TTC549 (cell line): ENCODE measurements around the gene ATP6V1G2.
"Not testable (repeated sequence)": the region's sequence is repeated elsewhere in the genome, so short reads cannot be mapped to it uniquely, and the experiment has no call there.

ENCODE experiments used
- FAIRE-seq: peaks from 2 replicates; lab custom pipeline; 2012; peaks lifted over from hg19 to GRCh38; lab: Jason Lieb, UNC

Gene ATP6V1G2

DNA sequence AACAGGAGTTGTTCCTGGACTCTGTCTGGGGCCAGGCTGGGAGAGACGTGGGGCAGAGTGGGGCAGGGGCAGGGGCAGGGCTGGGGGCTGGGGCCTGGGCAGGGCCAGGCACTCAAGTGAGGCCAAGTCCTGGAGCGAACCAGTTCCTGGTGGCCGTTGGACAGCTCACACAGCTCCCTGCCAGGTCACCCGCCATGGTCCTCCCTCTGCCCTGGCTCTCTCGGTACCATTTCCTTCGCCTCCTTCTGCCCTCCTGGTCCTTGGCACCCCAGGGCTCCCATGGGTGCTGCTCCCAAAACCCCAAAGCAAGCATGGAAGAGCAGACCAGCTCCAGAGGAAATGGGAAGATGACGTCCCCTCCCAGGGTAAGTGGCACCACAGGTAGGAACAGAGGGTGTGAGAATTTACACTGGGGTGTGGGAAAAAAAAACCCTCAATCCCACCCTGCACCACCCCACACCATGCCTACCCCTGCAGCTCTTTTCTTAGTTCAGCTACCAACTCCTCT lies 17.5 kb downstream of the ATP6V1G2 start, which contains the start of gene MCCD1:
MCCD1 (plus strand) TSS at position 142 of the 508 bp plus-strand sequence; CDS start at position 195, 53 bp downstream.
- FAIRE-seq: no peak

GRCh38 chr6:31528307-31528777 lies 18.1 kb downstream of the ATP6V1G2 start:
- FAIRE-seq: no peak

- no peak for FAIRE-seq
Measured at GRCh38 chr6:31525932-31526591, 20.3 kb downstream of the ATP6V1G2 start.

GRCh38 chr6:31525553-31525931 lies 20.9 kb downstream of the ATP6V1G2 start:
- FAIRE-seq: no peak

DNA sequence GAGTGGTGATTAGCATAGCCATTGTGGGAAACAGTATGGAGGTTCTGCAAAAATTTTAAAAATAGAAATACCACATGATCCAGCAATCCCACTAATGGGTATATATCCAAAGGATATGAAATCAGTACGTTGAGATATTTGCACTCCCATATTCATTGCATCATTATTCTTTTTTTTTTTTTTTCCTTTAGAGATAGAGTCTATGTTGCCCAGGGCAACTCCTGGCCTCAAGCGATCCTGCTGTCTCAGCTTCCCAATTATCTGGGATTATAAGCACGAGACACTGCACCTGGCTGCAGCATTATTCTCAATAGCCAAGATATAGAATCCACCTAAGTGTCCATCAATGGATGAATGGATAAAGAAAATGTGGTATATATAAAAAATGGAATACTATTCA lies 24.6 kb downstream of the ATP6V1G2 start:
- FAIRE-seq: no peak

DNA sequence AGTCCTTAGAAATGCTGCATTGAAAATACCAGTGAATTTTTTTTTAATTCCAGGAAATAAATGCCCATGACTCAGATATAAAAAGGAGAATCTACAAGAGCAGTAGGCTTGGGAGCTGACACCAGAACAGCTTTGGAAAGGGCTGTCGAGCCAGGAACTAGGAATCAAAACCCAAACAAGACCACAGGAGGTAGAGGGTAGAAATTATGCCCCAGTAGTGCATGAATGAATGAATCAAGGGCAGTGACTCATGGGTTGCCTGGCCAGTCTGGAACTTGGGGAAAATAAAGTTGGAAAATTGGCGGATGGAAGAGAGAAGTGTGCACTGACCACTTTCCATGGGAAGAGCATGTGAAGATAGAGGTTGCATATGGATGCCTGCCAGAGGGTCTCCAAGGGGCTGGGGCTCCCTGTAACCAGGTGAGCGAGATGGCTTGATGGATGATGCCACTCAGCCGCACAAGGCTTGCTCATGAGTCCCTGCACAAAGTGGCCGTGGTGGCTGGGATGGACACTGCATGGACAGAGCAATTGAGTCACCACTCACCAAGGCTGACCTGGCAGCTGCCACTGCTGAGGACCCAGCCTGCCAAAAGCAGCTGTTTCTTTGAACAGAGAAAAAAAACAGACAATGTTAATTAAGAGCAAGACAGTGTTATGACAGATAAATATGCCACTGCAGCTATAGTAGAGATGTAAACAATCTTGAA lies 32.8 kb downstream of the ATP6V1G2 start:
- no peak for FAIRE-seq

- FAIRE-seq: no peak
Measured at GRCh38 chr6:31510007-31510406, 36.4 kb downstream of the ATP6V1G2 start.

GRCh38 chr6:31509036-31509435 lies 37.4 kb downstream of the ATP6V1G2 start:
- not testable (repeated sequence) for FAIRE-seq

GRCh38 chr6:31502586-31502985 lies 43.8 kb downstream of the ATP6V1G2 start:
- FAIRE-seq: no peak

DNA sequence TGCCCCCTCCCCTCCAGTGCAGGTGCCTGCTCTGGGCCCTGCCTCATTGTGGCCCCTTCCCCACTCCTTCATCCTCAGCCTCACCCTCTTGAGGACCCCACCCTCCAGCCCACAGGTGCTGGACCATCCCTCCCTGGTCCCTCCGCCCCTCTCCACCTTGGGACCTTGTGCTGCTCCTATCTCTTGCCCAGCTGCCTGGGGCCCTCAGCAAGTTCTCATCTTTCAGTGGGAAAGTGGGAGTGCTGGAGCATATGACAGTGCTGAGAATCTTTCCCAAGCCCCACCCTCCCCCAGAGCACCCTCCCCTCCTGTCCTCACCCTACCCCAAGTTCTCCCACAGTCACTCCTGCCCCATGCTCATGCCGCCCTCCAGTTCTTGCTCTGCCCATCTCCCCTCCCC lies 46.8 kb downstream of the ATP6V1G2 start:
- not testable (repeated sequence) for FAIRE-seq

GRCh38 chr6:31498748-31499147 lies 47.7 kb downstream of the ATP6V1G2 start:
- no peak for FAIRE-seq

DNA sequence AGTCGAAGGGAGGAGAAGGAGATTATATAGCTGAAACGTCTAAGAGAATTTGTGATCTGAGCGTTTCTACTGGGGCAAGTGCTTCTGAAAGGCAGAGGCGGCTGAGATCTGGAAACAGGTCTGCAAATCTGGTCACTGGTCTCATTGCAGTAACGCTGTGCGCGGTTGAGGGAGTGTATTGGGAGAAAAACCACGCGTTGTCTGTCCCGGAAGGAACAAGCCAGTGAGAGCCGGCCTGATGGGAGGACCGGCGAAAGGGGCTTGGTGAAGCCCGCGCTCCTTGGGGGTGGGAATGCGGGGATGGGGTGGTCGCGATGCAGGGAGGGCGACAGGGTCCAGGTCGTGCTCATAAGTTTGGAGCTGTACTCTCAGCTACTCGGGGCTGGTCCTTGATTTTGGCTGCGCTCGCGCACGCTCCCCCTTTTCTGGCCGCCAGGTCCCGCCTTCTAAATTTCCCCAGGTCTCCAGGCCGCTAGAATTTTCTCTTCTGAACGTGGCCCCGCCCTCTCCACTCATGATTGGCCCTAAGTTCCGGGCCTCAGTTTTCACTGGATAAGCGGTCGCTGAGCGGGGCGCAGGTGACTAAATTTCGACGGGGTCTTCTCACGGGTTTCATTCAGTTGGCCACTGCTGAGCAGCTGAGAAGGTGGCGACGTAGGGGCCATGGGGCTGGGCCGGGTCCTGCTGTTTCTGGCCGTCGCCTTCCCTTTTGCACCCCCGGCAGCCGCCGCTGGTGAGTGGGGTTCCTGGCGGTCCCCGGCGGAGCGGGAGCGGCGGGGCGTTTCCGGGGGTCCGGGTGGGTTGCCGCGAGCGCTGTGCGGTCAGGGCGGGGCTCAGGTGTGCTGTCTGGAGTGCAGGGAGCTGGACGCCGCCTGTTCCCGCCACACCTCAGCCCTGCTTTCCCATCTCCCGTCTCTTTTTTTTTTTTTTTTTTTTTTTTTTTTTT lies 48.6 kb downstream of the ATP6V1G2 start, which contains the start of gene MICB:
MICB (plus strand) TSS at position 615 of the 946 bp plus-strand sequence; CDS start at position 664, 49 bp downstream.
- FAIRE-seq: no peak

GRCh38 chr6:31496826-31497225 lies 49.6 kb downstream of the ATP6V1G2 start:
- FAIRE-seq: not testable (repeated sequence)

DNA sequence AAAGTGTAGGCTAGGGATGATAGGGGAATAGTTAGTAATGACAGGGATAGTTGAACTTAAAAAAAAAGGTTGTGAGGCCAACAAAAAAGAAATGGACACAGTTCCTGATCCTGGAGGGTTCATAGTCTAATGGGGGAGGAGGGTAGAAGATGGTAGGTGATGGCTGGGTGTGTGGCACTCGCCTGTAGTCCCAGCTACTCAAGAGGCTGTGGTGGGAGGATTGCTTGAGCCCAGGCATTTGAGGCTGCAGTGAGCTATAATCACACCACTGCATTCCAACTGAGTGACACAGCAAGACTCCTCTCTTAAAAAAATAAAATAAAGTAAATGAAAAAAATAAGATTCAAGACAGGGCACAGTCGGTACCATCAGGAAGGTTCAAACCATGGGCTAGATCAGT lies 50.8 kb downstream of the ATP6V1G2 start:
- no peak for FAIRE-seq
